ENCODE data around the gene SHF. TPM values are rescaled to one million over a fixed set of nuclear protein-coding genes. Genes with fewer than 3 reads are reported as not detected.

Gene SHF
- total RNA-seq, 1 donor from 2014 or later = 24.1 TPM

DNA sequence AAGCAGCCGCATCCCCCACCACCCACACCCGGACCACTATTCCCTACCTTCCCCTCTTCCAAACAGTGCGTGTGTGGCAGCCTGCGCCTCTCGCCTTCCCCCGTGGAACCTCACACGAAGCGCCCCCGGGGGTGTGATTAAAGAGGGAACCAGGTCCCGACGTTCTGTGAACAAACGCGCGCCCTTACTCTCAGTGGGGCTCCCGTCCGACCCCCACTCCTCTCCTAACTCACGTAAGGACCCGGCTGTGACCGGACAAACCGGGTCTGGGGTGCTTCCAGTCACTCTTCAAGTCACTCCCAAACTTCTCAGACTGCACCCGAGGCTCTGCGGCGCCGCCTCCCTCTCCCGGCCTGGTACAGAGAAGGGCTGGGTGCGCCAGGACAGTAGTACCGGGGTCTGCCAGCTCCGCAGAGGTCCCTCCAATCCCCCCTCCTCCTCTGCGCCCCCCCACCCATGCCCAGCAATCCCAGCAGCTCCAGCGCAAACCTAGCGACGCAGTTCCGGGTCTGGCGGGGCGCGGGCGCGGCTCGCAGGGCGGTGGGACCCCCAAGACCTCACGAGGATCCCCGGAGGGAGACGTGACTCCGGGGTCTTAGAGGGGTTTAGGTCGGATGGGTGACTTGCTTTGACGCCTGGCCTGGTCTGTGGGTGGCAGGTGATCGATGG is 58.7 kb downstream of the SHF start:
- DNase-seq (ENCODE audit: low spot score) = peak; percentile 11

DNA sequence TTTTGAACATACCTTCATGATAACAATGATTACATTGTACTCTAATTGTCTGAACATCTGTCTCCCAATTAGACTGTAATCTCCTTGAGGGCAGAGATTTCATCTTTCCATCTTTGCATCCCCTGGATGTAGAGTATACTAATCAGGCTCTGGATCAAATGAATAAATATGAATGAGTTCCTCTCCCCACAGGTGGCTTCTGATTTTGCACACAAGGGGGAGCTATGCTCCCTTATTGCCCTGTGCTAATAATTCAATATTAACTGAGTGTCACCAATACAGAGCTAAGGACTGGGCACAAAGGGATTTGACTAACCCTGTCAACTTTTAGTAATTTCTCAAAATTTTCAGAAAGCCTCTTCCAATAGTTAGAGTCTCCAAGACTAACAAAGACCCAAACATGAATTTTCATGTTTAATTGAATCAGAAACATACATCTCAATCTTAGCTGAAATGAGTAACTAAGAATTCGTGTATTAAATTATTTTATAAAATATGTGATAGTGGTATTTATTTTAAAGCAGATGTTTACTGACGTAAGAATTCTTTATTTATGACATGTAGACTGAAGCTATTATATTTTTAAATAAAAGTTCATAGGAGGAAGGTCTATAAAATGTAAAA is 61.1 kb downstream of the SHF start:
- no peak for DNase-seq (ENCODE audit: low spot score)

DNA sequence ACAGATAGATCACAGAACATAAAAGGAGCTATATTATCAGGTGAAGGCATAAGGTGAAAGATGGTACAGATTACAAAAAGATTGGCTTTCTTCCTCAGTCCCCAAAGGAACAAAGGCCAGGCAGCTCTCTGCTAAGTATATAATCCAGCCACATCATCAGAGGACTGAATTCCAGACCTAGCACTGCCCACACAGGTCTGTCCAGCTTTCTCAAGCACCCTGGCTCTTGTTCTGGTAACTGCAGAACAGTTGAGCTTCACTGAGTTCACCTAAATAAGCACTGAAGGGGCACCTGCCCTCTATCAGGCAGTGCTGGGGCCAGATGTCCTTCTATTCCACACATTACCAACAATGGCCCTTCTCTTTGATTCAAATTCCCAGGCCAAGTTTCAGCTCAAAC is 64.4 kb downstream of the SHF start:
- DNase-seq (ENCODE audit: low spot score) = no peak

- no peak for DNase-seq (ENCODE audit: low spot score)
Observed at GRCh38 chr15:45122719-45123118, 65.0 kb downstream of the SHF start.

DNA sequence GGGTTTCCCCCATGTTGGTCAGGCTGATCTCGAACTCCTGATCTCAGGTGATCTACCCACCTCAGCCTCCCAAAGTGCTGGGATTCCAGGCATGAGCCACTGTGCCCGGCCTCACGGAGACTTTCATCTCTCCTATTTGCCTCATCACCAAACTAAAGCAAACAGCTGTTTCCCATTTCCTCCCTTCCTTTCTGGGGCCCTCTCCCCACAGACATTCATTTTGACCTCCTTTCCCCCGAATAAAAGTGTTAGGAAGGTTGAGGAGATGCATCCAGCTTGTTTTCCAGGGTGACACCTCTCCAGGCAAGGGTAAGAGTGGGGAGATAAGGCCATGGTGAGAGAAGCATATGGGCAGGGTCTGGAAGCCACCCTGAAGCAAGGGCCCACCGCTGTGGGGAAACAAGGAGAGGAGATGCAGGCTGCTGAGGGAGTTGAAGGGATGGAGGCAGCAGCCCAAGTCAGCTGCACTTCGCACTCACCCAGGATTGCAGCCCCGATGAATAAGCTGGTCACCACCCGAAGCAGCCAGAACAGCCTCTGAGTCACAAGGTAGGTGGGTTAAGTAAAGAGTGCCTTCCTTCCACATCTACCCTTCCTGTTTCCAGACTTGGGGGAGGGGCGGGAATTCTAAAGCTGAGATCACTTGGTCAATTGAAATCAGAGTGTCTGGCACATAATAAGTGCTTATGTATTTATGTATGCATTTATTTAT is 65.9 kb downstream of the SHF start:
- DNase-seq (ENCODE audit: low spot score) = peak; percentile 47

- DNase-seq (ENCODE audit: low spot score) = no peak
Observed at GRCh38 chr15:45121020-45121419, 66.7 kb downstream of the SHF start.

- no peak for DNase-seq (ENCODE audit: low spot score)
Observed at GRCh38 chr15:45120081-45120972, 67.4 kb downstream of the SHF start.

GRCh38 chr15:45118996-45119395 is 68.8 kb downstream of the SHF start:
- no peak for DNase-seq (ENCODE audit: low spot score)

- peak; percentile 96 for DNase-seq (ENCODE audit: low spot score)
Observed at GRCh38 chr15:45118131-45118588, 69.6 kb downstream of the SHF start.

DNA sequence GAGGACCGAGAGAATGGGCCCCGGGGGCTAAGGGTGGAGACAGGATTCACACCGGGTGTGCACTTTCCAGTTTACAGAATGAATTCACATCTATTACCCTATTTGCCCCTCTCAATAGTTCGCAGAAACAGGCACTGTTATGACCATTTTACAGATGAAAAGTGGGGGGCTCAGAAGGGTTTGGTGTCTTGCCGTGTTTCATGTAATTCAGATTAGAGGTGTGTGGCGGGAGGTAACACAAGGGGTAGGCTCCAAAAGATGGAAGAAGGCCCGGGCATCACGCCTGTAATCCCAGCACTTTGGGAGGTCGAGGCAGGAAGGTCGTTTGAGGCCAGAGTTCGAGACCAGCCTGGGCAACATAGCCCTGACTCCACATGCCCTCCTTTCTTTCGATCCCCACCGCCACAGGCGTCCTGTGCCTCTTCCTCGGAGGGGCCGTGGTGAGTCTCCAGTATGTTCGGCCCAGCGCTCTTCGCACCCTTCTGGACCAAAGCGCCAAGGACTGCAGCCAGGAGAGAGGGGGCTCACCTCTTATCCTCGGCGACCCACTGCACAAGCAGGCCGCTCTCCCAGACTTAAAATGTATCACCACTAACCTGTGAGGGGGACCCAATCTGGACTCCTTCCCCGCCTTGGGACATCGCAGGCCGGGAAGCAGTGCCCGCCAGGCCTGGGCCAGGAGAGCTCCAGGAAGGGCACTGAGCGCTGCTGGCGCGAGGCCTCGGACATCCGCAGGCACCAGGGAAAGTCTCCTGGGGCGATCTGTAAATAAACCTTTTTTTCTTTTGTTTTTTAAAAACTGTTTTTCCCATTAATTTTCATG is 70.2 kb downstream of the SHF start:
- no peak for DNase-seq (ENCODE audit: low spot score)

Other genes with a start within 250 kb of the SHF start
- gene TERB2, start 231.3 kb downstream of the SHF start, total RNA-seq (ENCODE audit: insufficient read depth, low replicate concordance) = 2.6 TPM
- 9.4 TPM for gene SORD, start 164.8 kb downstream of the SHF start, total RNA-seq (ENCODE audit: insufficient read depth, low replicate concordance)
- 1.2 TPM for gene DUOX2, start 73.8 kb downstream of the SHF start, total RNA-seq (ENCODE audit: insufficient read depth, low replicate concordance)
- 3.9 TPM for gene DUOXA2, start 73.6 kb downstream of the SHF start, total RNA-seq (ENCODE audit: insufficient read depth, low replicate concordance)
- gene DUOXA1, start 58.1 kb downstream of the SHF start, total RNA-seq (ENCODE audit: insufficient read depth, low replicate concordance) = 3.1 TPM
- 5.8 TPM for gene DUOX1, start 58.0 kb downstream of the SHF start, total RNA-seq (ENCODE audit: insufficient read depth, low replicate concordance)
- gene SLC28A2, start 64.3 kb upstream of the SHF start, total RNA-seq (ENCODE audit: insufficient read depth, low replicate concordance) = not detected
- gene GATM, start 190.6 kb upstream of the SHF start, total RNA-seq (ENCODE audit: insufficient read depth, low replicate concordance) = 251 TPM